ENCODE data around the gene LTO1. TPM values are rescaled to one million over a fixed set of nuclear protein-coding genes. Genes with fewer than 3 reads are reported as not detected.
A peak's percentile ranks its signal among the peaks of the same experiment; 100 is the strongest.

Gene LTO1
- total RNA-seq, 1 experiment from 2014 or later = 25.3 TPM

- Histone ChIP-seq H3K23ac (ENCODE audit: insufficient read length, low read depth, low read length) (no peak overlapping the region), H3K56ac (ENCODE audit: insufficient read length, low read depth, low read length) (no peak overlapping the region), H2BK20ac (ENCODE audit: low read depth, low read length, poor library complexity, severe bottlenecking) (no peak overlapping the region), H3K4me2 (ENCODE audit: insufficient read depth, insufficient read length, low read length) (no peak overlapping the region), H4K91ac (ENCODE audit: insufficient read length, low read depth, low read length) (no peak overlapping the region), H2AFZ (ENCODE audit: low read length) (no peak overlapping the region), H2BK12ac (ENCODE audit: insufficient read length, low read depth, low read length) (no peak overlapping the region), H2BK120ac (ENCODE audit: low read depth, low read length, poor library complexity, severe bottlenecking) (no peak overlapping the region), H3K79me2 (ENCODE audit: insufficient read depth, low read length) (no peaks in the 10 kb centered on the region), H4K20me1 (ENCODE audit: control insufficient read depth, insufficient read depth, insufficient read length) (no peaks in the 10 kb centered on the region), H3K79me1 (ENCODE audit: insufficient read depth, low read depth, low read length, poor library complexity, severe bottlenecking) (no peaks in the 10 kb centered on the region), H3K27ac (ENCODE audit: insufficient read length, low read depth, low read length) (no peak overlapping the region), H2AK5ac (ENCODE audit: insufficient read length, low read length) (no peak overlapping the region), H3K9ac (ENCODE audit: extremely low read depth, insufficient read length, low read length) (no peak overlapping the region), H2BK5ac (ENCODE audit: insufficient read length, low read length) (no peak overlapping the region), H3K18ac (ENCODE audit: insufficient read length, low read depth, low read length) (no peak overlapping the region), H2BK15ac (ENCODE audit: low read depth, low read length) (0 out of 2 replicates have a peak overlapping the region, but pooled peaks have one; percentile 12), H3K9me3 (ENCODE audit: control insufficient read depth, low read depth, low read length) (no peaks in the 10 kb centered on the region), H3K4ac (ENCODE audit: low read depth, low read length) (no peak overlapping the region), H3K14ac (ENCODE audit: insufficient read depth, low read length) (no peak overlapping the region; the same call in 1 of the 2 replicates), H3T11ph (ENCODE audit: low read length) (no peak overlapping the region), H3K23me2 (ENCODE audit: insufficient read length, low read depth, low read length, poor library complexity, severe bottlenecking) (no peaks in the 10 kb centered on the region), H3K4me1 (ENCODE audit: insufficient read depth, low read length) (no peaks in the 10 kb centered on the region; the same call in 1 of the 2 replicates), H4K8ac (replicated peaks; ENCODE audit: insufficient read length, low read depth, low read length) (no peak overlapping the region), H4K5ac (ENCODE audit: insufficient read length, low read depth, low read length) (no peak overlapping the region), H3K27me3 (ENCODE audit: insufficient read depth, low read length) (no peaks in the 10 kb centered on the region)
- H3K9me3 Mint-ChIP-seq = no peaks in the 10 kb centered on the region; a peak in 2 of 5 replicates
- H3K27ac Mint-ChIP-seq = no peak overlapping the region
- no CpG with 5 or more reads among the region's 8 CpGs for WGBS (ENCODE audit: extremely low coverage, insufficient read length, low lambda C conversion rate)
- peaks cover 17 to 24% of the 10 kb centered on the region in 2 experiments for H3K4me1 Mint-ChIP-seq
- no peak overlapping the region for H3K4me3 Mint-ChIP-seq
- no peak for TF ChIP-seq CTCF (conservative IDR thresholded peaks at IDR 0.05)
- no peak for DNase-seq
- peaks cover 1% of the 10 kb centered on the region for H3K27me3 Mint-ChIP-seq (ENCODE audit: low read depth)
- H3K36me3 Mint-ChIP-seq (ENCODE audit: insufficient read depth in 1 of 3, low read depth in 3 of 3) = no peaks in the 10 kb centered on the region
These were observed 56.9 kb downstream of the LTO1 start for GRCh38 chr11:69618237-69618636.
